GM12891 (cell line): ENCODE measurements around the gene TCAP.

Experiments
- DNase-seq: peaks from one replicate; pipeline ENCODE4 v3.0.0; 2011; ENCODE audit warnings: low spot score; ENCODE audit not compliant: insufficient read length
- FAIRE-seq: peaks from 2 replicates; lab custom pipeline; 2011; peaks lifted over from hg19 to GRCh38; lab: Jason Lieb, UNC
- PAX5 ChIP-seq: IDR thresholded peaks from 2 replicates; pipeline ENCODE4 v1.6.1; 2011; ENCODE audit warnings: low read length, moderate library complexity, mild to moderate bottlenecking; ENCODE audit not compliant: insufficient read depth, severe bottlenecking
- POLR2A ChIP-seq: IDR thresholded peaks from 2 replicates; pipeline ENCODE4 v1.6.1; 2011; ENCODE audit warnings: low read depth, low read length, control low read depth
- POLR2AphosphoS5 ChIP-seq: IDR thresholded peaks from 2 replicates; pipeline ENCODE4 v1.6.1; 2011; ENCODE audit warnings: low read depth, low read length, control low read depth
- POU2F2 ChIP-seq: IDR thresholded peaks from 2 replicates; pipeline ENCODE4 v1.6.1; 2011; ENCODE audit warnings: low read depth, mild to moderate bottlenecking, control low read depth, low read length, moderate library complexity
- SPI1 ChIP-seq: IDR thresholded peaks from 2 replicates; pipeline ENCODE4 v1.6.1; 2011; ENCODE audit warnings: low read depth, low read length, control low read depth
- TAF1 ChIP-seq: IDR thresholded peaks from 2 replicates; pipeline ENCODE4 v1.6.1; 2011; ENCODE audit warnings: low read depth, low read length, control low read depth

Gene TCAP

DNA sequence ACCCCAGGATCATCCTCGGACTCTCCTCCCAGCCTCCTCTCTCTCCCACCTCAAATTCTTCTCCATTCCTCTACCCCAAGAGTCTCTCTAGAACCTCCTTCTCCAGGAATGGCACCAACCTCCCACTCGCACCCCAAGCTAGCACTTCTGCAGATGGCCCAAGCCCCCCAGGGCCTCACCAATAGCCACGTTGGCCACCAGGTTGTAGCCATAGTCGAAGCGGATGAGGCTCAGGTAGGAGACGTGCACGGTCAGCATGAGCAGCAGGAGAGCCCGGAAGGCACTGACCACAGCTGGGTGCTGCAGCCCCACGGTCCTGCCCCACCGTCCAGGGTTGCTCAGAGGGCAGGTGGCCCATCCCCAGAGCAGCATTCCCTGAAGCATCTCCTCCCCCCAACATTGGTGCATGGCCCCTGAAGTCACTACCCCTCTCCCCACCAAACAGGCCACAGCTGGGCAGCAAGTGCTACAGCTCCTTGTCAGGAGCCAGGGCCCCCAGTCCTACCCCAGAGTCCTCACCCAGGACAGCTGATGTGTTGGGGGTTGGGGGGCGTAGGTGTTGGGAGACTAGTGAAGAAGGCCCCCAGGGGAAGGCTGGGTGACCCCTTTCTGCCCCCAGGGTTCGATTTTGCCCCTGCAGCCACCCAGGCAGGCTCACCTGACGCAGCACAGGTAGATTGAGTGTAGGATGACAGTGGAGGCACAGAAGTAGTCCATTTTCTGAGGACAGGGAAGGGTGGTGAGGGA, 8.4 kb downstream of the TCAP start:
- TF ChIP-seq POU2F2: no peak
- TF ChIP-seq PAX5: no peak
- no peak for TF ChIP-seq SPI1
- no peak for TF ChIP-seq POLR2AphosphoS5
- no peak for TF ChIP-seq TAF1
- FAIRE-seq (no peak), DNase-seq (no peak)

DNA sequence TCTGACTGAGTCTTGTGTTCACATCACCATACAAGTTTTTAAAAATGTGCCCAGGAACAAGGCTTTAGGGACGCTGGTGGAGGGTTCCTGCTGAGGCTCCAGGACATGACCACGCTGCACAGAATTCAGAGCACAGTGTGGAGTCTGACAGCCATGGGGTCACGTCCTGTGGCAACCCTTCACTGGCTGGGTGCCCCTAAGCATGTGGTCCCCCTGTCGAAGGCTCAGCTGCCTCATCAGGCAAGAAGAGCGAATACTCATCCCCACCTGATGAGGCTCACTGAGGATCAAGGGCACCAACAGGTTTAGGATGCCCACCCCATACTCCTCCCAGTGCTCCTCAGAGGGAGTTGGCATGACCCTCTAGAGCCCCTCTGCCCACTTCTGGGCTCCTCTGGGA, 9.0 kb downstream of the TCAP start:
- no peak for FAIRE-seq
- TF ChIP-seq SPI1 (no peak), POLR2AphosphoS5 (no peak), POU2F2 (no peak), PAX5 (no peak), TAF1 (no peak), POLR2A (no peak)
- DNase-seq: no peak

DNA sequence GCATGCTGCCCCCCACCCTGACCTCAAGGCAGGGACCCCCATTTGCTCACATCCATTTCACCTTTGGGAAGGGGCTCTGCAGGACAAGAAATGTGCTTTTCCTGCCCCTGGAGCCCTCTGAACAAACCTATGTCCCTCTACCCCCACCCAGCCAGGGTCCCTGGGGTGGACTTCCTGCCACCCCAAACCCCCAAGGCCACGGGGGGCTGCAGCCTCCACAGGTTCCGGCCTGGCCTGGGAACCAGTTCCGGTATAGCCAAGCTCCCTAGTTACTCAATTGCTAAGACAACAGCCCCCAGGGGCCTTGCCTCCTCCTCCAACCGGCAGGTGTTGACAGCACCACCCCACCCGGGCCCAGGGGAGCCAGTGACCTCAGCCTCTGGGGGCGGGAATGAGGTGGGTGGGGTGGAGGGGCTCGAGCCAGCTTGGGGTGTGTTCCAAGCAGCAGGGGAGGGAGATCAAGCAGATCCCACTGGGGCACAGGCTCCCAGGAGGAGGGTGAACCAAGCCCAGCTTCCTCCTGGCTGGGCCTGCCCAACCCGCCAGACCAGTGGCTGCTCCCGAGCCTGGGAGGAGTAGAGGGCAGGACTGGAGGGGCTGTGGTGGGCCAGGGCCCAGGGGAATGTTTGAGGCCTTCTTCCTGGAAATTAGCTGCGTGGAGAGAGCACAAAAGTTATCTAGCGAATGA, 9.7 kb downstream of the TCAP start:
- no peak for DNase-seq
- TF ChIP-seq POLR2AphosphoS5 (no peak), TAF1 (no peak), POLR2A (no peak), POU2F2 (no peak), PAX5 (no peak), SPI1 (no peak)
- FAIRE-seq: no peak

DNA sequence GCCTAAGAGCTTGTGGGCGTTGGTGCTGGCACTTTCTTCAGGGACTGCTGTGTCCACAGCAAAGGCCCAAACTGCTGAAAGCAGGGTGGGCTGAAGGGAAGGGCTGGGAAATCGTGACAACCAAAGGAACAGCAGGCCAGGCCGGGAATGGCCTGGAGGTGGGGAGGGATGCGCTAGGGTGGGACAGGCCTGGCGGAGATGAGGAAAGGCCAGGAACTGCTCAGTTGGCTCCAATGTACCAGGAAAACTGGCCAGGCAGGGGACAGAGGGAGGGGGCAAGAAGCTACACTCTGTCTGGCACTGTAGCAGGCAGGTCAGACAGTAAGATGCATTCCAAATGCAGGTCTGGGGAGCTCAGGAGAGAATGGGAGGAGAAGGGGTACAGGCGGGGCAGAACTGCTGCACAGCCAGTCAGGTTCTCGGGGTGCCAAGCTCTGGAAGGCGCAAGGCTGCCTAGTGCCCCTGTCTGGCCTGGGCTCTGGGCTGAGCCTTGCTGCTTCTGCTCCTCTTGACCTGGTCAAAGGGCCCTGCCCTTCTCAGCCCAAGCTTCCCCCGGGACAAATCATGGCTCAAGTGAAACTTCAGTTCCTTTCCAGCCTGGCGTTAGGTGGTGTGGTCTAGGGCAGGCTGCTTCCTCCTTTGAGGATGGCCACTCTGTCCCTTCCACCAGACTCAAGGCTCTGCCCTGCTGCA, 10.4 kb downstream of the TCAP start:
- FAIRE-seq (peak; percentile 43), DNase-seq (no peak)
- TF ChIP-seq SPI1 (no peak), POLR2AphosphoS5 (no peak), PAX5 (no peak), POU2F2 (no peak), POLR2A (no peak), TAF1 (no peak)

DNA sequence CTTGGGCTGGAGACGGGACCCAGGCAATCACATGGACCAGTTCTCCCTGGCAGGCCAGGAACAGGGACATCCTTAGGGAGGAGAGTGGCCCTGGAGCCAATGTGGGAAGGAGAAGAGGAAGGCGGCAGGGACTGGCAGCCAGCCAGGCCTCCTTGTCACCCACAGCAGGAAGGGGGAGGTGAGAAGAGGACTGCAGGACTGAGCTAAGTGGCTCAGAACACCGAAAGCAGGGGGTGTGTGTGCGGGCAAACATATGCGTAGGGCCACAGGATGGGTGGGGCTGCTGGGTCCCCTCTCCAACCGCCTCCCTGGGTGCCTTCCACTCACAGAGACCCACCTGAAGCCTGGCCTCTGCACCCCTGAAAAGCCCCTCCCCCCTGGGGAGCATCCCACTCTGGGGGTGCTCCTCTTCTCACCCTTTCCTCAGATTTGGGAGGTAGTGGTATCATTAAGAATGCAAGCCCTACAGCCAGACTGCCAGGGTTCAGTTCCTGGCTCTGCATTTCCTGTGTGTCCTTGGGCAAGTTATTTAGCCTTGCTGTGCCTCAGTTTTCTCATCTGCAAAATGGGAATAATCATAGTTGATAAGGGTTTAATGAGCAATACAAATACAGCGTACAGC, 11.2 kb downstream of the TCAP start:
- peak; percentile 86 for FAIRE-seq
- DNase-seq: peak; percentile 47
- TF ChIP-seq POU2F2: no peak
- TF ChIP-seq PAX5: no peak
- TF ChIP-seq POLR2AphosphoS5: no peak
- TF ChIP-seq POLR2A: no peak
- TF ChIP-seq SPI1: no peak
- TF ChIP-seq TAF1: no peak

DNA sequence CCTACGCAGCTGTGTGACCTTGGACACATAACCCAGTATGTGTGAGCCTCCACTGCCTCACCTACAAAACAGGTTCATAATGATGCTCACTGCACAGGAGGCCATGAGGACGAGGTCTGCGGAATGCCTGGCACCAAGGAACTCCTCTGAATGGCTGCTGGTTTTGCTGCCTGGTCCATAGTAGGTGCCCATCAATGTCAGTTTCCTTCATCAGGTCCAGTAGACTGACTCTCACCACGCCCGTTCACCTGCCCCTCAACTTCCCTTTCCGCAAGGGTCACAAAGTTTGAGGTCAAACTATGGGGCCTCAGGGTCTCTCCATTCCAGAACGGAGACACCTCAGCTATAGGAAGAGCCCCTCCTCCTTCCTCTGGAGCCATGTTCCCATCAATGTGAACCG, 11.9 kb downstream of the TCAP start:
- peak; percentile 33 for FAIRE-seq
- no peak for DNase-seq

DNA sequence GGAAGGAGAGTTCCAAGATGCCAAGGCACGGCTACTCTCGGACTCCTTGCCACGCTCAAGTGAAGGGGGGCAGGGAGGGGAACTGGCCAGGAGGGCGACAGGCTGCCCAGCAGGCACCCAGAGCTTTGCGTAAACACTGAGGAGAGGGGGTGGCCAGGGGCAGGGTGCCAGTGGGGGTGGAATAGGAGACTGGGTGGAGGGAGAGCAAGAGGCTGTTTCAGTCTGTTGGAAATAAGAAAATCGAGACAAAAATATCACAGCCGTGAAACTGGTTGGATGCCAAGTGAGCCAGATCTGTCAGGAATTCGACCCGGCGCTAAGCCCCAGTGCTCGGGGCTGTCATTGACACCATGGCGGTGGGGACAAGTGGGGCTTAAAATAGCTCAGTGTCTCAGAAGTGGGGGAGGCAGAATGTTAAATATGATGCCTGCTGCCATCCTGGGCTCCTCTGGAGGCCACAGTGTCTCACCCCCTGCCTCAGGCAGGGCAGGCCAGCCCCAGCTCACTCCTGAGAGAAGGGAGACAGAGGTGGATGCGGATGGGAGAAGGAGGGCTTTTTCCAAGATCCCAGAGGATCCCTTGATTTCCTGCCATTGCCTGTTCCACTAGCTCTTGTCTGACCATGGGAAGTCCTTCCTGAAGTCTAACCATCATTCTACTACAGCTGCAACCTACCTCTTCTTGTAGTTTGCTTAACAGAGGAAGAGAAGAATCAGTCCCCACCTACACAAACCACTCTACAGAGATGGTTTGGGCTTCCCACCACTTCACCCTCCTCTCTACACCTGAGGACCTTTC, 12.6 kb downstream of the TCAP start:
- DNase-seq (no peak), FAIRE-seq (no peak)
- TF ChIP-seq SPI1 (no peak), TAF1 (no peak), PAX5 (no peak), POLR2A (no peak), POLR2AphosphoS5 (no peak), POU2F2 (no peak)

More for the DNA sequence above, 11.9 kb downstream of the TCAP start:
- no peak for TF ChIP-seq POLR2AphosphoS5
- TF ChIP-seq PAX5: no peak
- TF ChIP-seq TAF1: no peak
- TF ChIP-seq POU2F2: no peak
- TF ChIP-seq SPI1: no peak
- no peak for TF ChIP-seq POLR2A

DNA sequence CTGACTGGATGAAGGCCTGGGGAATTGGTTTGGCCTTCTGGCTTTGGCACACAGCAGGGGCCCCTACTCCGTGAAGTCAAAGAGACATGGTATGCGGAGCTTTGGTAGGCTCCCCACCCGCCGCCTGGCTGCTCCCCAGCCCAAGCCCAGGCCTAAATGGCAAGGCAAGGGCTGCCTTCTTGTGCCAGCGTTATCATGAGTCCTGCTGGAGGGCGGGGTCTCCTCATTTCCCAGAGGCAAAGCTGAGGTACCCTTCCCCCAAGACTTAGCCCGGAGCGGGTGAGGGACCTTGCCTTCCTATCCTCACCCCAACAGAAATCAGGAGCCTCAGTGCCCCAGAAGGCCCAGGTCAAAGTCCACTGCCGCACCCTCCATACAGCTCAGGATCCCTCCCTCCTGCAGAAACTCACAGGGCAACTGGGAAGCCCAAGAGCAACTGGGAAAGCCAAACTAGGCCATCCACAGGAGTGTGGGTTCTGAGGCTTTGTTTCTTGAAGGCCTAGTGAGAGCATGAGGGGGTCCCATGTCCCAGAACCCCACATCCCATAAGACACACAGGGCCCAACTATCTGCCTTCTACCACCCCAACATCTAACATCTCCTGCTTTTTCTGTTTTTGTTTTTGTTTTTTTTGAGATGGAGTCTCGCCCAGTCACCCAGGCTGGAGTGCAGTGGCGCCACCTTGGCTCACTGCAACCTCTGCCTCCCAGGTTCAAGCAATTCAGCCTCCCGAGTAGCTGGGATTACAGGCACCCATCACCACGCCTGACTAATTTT, 13.4 kb downstream of the TCAP start:
- TF ChIP-seq POLR2AphosphoS5 (no peak), PAX5 (no peak), SPI1 (no peak), POLR2A (no peak), POU2F2 (no peak), TAF1 (no peak)
- FAIRE-seq (no peak), DNase-seq (no peak)
